Astrocyte of the hippocampus (primary cell): ENCODE measurements around the gene PCDH15.
"Not testable (repeated sequence)": the region's sequence is repeated elsewhere in the genome, so short reads cannot be mapped to it uniquely, and the experiment has no call there.

ENCODE experiments used
- DNase-seq: peaks from one replicate; pipeline ENCODE4 v3.0.0; 2011; ENCODE audit warnings: low read depth, low spot score

PCDH15 gene

DNA sequence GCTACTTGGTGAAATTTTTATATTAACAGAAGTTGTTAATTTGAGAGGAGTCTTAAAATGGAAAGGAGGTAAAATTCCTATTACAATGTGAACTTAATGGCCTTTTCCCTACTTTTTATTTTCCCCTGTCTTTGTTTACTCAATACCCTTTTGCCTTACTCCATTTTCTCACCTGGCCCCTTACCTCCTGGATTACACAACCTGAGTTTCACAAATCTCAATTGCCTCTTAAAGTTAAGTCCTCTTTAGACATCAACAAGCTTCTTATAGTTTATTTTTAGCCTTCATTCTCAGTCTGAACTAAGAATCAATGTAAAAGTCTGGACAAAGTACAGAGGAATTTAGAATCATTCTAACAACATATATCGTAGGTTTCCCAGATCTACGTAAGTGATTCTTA, 247.0 kb downstream of the PCDH15 start:
- DNase-seq: no peak

DNA sequence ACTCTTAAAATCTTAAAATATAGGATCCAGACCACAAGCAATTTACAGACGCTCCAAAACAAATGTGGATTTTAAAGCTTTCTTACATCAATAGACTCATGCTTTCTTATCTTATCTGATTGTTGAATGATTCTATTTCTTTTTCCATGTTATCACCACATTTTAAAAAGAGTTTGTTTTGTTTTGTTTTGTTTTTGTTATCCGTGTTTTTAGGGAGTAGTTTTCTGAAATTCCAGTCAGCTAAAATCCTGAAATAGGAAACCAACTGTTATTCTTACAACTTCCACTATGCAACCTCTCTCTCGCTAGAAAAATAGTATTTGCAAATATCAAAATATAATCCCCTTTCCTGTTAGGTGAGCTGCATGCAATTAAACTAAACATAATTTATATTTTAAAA, 251.0 kb downstream of the PCDH15 start:
- no peak for DNase-seq

DNA sequence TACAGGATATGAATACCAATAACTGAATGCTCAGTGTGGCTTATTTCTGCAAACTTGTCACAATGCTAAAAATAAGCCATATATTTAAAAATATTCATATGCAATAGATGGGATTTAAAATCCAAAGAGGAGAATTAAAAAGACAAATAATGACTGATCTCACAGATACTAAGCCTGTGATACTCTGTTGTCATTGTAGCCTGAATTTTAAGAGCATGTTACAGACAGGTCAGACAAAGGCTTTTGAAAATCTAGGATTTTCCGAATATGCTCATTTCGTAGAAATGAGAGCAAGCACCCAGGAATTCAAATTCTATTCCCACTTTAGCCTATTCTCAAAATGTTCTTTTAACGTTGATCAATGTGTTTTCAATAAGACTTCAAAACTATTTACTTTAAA, 269.7 kb downstream of the PCDH15 start:
- no peak for DNase-seq

DNA sequence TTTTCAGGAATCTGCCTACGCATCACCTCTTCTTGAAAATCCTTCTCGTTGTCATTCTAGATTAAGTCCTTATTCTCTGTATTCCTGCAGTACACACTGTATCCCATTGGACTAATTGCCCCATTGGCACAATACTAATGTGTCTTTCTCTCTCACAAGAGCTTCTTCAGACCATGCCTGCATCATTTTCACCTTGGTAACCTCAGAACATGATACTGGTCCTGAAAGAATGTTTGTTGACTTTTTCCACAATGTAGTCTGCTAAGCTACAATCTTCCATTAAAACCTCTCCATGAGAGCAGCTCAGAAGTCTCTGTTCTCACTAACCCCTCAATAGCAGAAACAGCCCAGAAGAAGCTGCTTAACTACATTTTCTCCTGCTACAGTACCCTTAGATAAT, 270.7 kb downstream of the PCDH15 start:
- no peak for DNase-seq

DNA sequence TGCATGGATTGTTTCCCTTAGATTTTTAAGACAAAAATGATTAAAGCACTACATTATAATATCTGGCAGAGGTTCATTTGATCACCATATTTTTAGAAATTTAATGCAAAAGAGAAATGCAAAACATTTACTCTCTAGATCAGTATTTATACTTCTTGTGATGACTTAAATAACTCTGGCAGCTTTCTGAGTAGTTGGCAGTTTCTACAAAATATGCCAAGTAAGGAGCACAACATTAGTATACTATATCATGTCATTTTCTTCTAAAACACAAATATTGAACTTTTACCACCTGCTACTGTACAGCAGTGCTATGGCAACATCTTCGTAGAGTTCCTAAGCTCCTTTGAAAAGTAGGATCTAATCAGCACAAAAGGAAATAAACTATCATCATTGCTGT, 275.2 kb downstream of the PCDH15 start:
- no peak for DNase-seq

DNA sequence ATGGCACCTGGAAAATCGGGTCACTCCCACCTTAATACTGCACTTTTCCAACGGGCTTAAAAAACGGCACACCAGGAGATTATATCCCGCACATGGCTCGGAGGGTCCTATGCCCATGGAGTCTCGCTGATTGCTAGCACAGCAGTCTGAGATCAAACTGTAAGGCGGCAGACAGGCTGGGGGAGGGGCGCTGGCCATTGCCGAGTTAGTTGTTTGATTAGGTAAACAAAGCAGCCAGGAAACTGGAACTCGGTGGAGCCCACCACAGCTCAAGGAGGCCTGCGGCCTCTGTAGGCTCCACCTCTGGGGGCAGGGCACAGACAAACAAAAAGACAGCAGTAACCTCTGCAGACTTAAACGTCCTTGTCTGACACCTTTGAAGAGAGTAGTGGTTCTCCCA, 285.8 kb downstream of the PCDH15 start:
- not testable (repeated sequence) for DNase-seq

DNA sequence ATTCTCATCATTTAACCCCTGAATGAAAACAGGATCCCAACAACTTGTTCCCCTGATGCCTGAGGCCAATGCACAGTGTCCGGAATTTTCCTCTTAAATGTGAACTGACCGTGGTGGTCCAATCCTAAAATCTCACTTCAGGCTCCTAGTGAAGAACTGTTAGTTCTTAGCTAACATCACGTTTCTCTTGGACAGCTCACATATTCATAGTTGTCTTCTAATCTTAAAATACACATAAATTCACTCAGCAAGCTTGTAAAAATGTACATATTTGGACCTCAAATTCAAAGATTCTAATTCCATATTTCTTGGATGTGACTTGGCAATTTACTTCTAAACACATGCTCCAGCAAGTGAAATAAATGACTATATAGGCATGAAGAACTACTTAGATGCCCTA, 297.2 kb downstream of the PCDH15 start:
- no peak for DNase-seq

DNA sequence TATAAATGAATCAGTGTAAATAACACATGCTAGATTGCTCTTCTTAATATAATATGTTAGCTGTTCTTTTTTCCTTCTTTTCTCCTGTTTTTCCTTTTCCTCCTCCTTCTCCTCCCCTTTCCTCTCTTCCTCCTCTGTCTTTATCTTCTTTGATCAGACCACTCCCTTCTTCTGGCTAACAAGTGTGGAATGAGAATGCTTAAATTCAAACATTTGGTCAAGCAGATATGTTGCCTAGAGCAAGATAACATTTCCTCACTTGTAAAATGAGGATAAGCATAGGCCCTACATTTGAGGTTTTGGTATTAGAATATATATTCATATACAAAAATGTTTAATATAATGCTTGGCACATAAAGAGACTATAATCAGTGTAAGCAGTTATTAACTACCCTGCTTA, 299.1 kb downstream of the PCDH15 start:
- no peak for DNase-seq

DNA sequence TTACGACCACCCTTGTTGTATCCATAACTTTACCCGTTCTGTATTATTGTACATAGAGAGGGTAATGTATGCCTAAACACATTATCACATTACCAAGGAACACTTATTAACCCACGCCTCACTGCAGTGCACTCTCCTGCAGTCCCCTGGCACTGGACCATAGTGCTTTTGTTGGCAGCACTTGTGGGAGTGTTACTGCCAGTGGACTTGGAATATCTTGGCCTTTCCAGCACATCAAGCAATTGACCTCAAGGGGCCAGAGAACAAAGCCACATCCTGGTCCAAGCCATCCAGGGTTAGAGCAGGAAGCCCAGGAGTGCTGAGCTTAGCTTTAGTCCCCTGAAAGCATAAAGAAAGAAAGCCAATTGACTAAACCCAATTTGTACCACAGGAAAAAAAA, 304.2 kb downstream of the PCDH15 start:
- peak; percentile 62 for DNase-seq

DNA sequence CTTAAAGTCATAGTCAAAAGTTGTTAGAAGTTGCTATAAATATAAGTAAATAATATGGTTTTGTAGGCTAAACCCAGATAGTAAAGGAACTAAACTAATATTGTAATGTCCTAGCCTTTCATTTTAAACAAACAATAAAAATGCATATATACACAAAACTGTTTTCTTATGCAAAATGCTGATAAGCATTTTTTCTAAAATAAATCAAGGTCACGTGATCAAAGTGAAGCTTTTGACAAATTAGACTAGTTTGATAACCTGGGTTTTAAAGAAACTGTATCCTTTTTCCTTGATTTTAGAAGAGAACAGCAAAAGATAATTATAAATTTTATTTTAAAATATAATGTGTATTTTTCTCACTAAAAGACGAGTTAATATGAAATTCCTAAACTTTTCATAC, 313.3 kb downstream of the PCDH15 start:
- DNase-seq: no peak

DNA sequence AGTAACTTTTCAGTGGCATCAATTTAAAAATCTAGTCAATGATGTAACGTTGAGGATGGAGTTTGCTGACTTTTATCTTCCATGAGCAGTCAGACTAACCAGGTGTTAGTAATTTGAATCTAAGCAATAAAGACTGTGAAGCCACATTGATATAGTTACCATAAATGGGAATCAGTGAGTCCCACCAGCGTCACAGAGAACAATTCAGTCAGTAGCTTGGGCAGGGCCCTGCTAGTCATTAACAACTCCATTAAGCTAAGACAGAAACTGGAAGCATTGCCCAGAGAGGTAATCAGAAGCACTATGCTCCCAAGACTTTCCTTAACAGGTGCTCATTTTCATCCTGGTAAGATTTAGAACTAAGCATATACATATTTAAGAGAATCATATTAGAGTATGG, 315.1 kb downstream of the PCDH15 start:
- no peak for DNase-seq

DNA sequence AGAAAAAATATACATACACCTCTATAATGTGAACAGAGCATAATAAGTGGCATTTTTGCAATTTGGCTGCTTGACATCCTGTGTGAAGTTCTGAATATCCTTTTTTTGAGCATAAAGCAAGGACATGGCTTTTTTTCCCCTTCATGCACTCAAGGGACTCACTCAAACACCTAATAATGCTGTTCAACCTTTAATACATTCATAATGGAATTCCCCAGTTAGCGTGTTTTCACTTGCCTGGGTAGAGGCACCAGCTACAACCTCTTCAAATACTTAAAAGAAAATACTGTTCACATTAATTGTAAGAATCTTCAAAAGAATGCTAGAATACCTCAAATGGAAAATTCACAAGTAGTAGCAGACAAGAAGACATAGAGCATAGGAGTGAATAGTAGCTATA, 316.8 kb downstream of the PCDH15 start:
- no peak for DNase-seq

DNA sequence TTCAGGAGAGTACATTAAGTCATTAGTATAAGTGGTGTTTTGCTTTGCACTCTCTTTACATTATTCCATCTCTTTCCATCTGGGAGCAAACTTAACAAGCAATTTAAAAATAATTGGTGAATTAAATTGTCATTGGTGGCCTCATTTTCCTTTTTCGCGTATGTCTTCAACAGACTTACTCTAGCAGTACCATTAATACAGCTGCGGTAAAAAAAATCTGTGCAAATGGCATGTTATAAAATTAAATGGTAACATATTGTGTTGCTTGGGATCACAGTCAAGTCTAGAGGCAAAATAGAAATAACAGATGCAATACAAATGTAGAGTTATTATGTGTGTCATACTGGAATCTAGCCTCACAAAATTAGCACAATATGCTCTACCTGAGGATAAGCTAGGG, 322.4 kb downstream of the PCDH15 start:
- DNase-seq: no peak

DNA sequence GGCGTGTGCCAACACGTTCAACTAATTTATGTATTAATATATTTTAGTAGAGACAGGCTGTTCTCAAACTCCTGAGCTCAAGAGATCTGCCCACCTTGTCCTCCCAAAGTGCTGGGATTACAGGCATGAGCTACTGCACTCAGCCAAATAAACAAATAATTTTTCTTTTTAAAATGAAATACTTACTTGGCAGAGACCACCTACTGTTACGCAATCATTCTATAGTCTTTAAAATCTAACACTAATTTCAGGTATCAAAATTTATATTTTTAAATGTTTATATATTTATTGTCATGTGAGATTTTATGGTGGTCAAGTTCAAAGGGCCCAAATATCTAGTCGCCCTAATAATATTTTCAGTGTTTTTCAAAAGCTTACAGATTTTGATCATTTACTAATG, 323.3 kb downstream of the PCDH15 start:
- DNase-seq: no peak

DNA sequence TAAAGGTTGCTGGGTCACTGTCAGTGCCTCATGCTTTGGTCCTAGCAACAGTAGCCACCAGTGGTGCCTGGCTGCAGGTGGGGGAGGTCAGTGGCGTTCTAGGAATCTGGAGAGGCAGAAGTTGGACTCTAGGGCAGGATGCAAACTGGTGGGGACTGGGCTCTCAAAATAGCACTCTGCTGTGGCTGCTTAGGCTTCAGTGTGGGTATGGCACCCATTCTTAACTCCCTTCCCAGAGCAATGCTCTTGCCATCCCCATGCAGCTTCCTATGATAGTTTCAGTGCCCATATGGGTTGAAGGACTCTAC, 330.8 kb downstream of the PCDH15 start:
- no peak for DNase-seq

DNA sequence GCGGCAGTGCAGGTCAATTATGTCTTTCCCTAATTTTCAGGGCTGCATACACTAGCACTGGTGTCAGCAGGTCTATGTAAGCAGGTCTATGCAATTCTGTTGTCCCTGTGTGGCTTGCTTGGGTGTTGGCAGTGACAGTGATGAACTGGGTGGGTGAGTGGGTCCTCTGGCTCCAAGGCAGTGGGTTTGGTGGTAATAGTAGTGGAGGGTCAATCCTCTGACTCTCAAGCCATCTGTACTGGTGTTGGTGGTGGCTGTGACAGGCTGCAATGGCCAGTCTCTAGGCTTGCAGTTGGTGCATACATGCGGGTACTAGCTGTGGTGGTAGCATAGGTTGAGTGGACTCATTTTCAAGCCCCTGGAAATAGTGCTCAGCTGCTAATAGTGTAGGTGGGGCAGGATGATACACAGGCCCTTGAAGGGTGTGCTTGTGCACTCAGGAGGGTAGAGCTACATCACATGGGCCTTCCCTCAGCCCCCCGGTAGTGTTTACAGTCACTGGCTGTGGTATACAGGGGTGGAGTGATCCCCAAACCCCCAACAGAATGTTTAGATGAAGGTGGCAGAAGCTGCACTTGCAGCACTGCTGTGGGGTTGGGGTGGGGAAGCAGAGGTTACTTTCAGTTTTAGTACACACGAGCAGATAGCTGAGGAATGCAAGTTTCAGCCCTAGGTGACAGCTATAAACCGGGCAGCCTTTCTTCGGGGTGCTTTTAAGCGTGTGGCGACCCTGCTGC, 331.3 kb downstream of the PCDH15 start:
- DNase-seq: no peak

DNA sequence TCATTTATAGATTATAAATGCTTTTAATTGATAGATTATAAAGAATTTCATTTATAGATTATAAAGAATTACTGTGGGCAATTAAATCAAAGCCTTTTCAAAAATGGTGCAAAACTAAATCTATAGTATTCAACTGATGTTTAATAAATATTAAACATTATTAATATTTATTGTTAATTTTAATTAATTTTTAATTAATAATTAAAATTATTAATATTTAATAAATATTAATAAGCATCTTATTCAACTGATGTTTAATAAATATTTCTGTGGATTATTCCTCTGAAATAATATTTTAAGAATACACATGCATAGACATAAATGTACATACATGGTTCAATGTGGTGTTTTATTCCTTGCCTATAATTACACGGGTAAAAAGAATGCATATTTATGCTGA, 346.8 kb downstream of the PCDH15 start:
- no peak for DNase-seq

DNA sequence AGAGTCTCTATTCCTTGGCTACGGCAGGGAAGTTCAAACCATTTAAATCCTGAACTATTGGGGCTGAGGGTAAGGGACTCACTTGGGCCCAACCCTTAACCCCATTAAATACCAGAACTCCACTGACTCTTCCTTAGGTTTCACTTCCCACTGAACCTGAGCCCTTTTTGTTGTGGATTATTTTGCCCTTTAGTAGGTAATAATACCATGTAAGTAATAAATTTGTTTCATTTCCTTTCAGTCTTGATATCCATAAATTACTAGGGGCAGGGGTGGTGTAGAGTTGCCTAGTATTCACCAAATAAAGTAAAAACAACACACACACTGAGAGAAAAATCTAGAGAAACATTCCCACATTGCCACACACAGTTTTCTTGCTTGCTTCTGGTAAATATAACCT, 352.0 kb downstream of the PCDH15 start:
- no peak for DNase-seq

DNA sequence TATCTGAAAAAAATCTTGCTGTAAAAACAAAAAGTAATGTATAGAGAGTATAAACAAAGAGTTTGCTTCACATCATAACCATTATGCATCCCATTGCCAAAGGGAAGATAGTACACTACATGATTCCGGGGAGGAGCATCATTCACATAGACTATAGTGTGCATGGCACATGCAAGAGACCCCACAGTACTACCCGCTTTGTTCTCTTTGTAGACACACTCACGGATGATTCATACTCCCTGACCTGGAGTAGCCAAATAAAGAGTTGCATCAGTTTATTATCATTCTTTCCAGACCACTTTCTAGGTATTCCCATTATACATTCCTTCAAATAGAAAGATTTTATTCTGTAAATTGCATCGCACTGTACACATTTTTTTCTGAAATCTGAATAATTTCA, 356.9 kb downstream of the PCDH15 start:
- no peak for DNase-seq

DNA sequence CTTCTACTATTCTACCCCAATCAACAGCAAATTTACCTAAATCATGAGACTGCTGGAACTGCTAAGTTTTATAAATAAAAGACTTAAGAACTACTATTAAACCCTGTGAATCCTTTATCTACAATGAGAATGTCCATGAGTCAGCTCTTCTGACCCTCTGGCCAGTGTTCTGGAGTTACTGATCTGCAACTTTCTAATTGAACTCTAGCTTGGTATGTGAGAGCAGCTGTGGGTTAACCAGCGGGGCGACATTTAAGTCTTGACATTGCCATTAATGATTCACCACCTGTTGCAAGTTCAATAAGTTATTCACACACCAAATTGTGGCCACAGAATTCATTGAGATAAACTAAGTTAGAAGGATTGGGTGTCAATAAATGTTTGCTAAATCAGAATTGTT, 359.8 kb downstream of the PCDH15 start:
- peak; percentile 2 for DNase-seq

DNA sequence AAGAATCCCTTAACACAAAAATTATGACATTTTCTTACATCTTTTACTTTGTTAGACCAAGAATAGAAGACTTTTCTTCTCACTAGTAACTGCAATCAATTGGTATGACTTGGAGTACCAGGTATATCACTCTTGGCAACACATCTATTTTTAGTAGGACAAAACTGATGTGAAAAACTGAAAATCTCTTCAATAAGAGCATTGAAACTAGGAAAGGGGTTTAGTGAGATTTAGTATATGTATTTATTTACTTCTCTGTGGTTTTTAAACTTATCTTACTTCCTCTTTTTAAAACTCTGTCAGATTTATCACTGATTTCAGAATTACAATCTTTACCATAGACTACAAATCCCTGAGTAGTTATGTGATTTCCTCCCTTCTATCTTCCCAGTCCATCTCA, 366.2 kb downstream of the PCDH15 start:
- no peak for DNase-seq

DNA sequence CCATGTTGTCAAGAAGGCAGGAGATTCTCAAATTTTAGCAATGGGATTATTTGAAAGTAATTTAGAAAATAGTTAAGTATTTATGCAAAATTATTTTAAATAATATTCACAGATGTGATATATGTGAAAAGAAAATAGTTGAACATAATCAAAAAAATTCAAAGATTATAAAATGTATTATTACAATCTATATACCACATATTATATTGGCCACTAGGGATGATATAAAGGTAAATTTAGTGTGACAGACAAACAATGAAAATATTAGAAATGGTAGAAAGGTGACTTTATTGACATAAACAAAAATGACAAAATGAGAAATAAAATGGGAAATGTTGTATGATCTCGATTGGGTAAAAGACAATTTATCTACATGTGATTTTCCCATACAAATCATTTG, 385.5 kb downstream of the PCDH15 start:
- DNase-seq: no peak

DNA sequence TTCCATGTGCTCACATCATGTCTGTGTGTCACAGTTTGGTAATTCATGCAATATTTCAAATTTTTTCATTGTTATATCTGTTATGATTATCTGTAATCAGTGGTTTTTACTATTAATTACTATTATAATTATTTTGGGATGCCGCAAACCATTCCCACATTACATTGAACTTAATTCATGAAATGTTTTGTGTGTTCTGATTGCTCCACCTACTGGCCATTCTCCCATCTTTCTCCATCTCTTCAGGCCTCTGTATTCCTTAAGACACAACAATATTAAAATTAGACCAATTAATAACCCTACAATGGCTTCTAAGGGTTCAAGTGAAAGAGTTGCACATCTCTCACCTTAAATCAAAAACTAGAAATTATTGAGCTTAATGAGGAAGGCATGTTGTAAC, 398.5 kb downstream of the PCDH15 start:
- DNase-seq: peak; percentile 38

DNA sequence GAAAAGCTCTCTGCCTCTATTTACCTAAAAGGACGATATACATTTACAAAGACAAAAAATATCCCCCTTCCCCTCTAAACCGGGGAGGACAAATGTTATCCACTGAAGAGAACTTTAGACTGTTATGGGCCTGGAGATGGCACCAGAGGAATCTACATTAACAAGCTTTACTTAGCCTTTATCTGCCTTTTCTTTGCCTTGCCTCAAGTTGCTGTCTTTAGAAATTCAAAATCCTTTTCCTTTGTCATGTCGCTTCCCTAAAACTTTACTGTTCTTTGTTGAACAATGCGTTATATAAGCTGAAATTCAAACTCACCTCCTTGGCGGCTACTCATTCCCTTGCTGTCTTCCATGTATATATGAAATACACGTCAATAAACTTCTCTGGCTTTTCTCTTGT, 405.0 kb downstream of the PCDH15 start:
- no peak for DNase-seq
